ENCODE data around the gene IFT81. TPM values are rescaled to one million over a fixed set of nuclear protein-coding genes. Genes with fewer than 3 reads are reported as not detected.

Gene IFT81
- total and polyA plus RNA-seq, 2 donors (not counting 1 experiment from before 2014, with no cell fraction given), result 0.43 to 6.8 TPM

DNA sequence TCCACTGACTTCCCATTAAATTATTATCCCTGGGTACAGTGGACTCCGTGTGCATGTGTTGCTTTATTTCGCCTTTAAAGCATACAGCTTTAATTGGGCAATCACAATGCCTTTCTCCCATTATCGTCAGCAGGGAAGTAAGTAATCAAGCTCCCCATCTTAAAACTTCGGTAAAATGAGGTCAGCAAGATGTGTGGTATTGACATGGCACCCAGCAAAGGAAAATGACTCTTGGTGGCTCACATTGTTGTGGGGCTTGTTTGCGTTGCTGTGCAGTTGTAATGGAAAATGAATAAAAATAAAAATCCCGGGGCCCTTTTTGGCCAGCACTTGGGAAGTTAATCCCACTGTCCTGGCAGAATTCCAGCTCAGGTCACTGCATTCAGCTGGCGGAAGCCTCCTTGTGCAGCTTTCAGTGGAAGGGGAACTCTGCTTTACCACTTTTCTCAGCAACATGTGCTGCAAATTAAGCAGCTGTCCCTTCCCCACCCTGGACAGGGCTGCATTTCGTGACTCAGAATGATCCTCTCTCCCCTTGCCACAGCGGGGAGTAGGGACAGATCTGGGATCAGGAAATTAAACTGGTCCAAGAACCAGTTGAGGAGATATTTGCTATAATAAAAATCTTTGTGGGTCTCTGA is 142.9 kb downstream of the IFT81 start:
- Histone ChIP-seq H4K20me1 (ENCODE audit: control insufficient read depth, insufficient read depth, low read length, poor library complexity, severe bottlenecking) (no peaks in the 10 kb centered on the region), H3K79me2 (ENCODE audit: control insufficient read depth, insufficient read depth, low read length) (no peaks in the 10 kb centered on the region), H3K27me3 (replicated peaks in 1 of 4; ENCODE audit: control extremely low read depth in 1 of 4, control insufficient read depth in 3 of 4, insufficient read depth in 4 of 4, low read length in 3 of 4) (peaks cover 0 to 5% (median 2%) of the 10 kb centered on the region in 4 experiments), H3K27ac (ENCODE audit: low read length in 2 of 2) (no peak overlapping the region), H3K4me2 (replicated peaks; ENCODE audit: low read depth, low read length, poor library complexity, severe bottlenecking) (no peak overlapping the region), H3K9me3 (ENCODE audit: control extremely low read depth in 1 of 3, control insufficient read depth in 2 of 3, insufficient read depth in 1 of 3, low read length in 2 of 3) (no peaks in the 10 kb centered on the region), H3K36me3 (replicated peaks in 1 of 2; ENCODE audit: control extremely low read depth in 1 of 2, control insufficient read depth in 1 of 2, extremely low read depth in 1 of 2, insufficient read depth in 2 of 2, low read length in 1 of 2) (no peaks in the 10 kb centered on the region), H3K9ac (ENCODE audit: low read length) (no peak overlapping the region), H3K4me1 (ENCODE audit: control insufficient read depth in 2 of 2, insufficient read depth in 2 of 2, low read length in 2 of 2) (no peaks in the 10 kb centered on the region), H3K4me3 (ENCODE audit: control extremely low read depth in 1 of 5, extremely low read depth in 1 of 5, insufficient read depth in 1 of 5, low read depth in 2 of 5, low read length in 4 of 5) (no peak overlapping the region), H2AFZ (ENCODE audit: insufficient read depth, low read depth, low read length, poor library complexity, severe bottlenecking) (no peak overlapping the region)
- no peak overlapping the region for H3K27ac Mint-ChIP-seq
- H3K4me1 Mint-ChIP-seq, result no peaks in the 10 kb centered on the region
- intact Hi-C loops (cut with micrococcal nuclease), result no loop called here
- no peak for TF ChIP-seq EZH2 (IDR thresholded peaks at IDR 0.05; ENCODE audit: borderline replicate concordance, insufficient read depth, low read depth, low read length, poor library complexity, severe bottlenecking)
- TF ChIP-seq, protein P1, sequence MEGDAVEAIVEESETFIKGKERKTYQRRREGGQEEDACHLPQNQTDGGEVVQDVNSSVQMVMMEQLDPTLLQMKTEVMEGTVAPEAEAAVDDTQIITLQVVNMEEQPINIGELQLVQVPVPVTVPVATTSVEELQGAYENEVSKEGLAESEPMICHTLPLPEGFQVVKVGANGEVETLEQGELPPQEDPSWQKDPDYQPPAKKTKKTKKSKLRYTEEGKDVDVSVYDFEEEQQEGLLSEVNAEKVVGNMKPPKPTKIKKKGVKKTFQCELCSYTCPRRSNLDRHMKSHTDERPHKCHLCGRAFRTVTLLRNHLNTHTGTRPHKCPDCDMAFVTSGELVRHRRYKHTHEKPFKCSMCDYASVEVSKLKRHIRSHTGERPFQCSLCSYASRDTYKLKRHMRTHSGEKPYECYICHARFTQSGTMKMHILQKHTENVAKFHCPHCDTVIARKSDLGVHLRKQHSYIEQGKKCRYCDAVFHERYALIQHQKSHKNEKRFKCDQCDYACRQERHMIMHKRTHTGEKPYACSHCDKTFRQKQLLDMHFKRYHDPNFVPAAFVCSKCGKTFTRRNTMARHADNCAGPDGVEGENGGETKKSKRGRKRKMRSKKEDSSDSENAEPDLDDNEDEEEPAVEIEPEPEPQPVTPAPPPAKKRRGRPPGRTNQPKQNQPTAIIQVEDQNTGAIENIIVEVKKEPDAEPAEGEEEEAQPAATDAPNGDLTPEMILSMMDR (IDR thresholded peaks at IDR 0.05), result no peak
- no peaks in the 10 kb centered on the region for H3K9me3 Mint-ChIP-seq (ENCODE audit: insufficient read depth)
- POLR2A ChIA-PET, result no interaction called here
- 29% methylated on average over 3 of the region's 9 CpGs for WGBS (ENCODE audit: insufficient coverage)
- ATAC-seq (ENCODE audit: low read depth) (no peak), DNase-seq (no peak)
- no peak overlapping the region for H3K4me3 Mint-ChIP-seq
- H3K27me3 Mint-ChIP-seq, result peaks cover 22% of the 10 kb centered on the region
- CTCF ChIA-PET, result no interaction called here

Other genes with a start within 250 kb of the IFT81 start
- gene GLTP, start 243.8 kb upstream of the IFT81 start, total RNA-seq, result 21.9 and 24.9 TPM in 2 replicates
- gene GLTP, start 243.8 kb upstream of the IFT81 start, polyA plus RNA-seq, result 18.7 and 28.5 TPM in 2 replicates
- 29.4 and 35.8 TPM in 2 replicates for gene TCHP, start 224.1 kb upstream of the IFT81 start, total RNA-seq
- 13.4 and 16.4 TPM in 2 replicates for gene TCHP, start 224.1 kb upstream of the IFT81 start, polyA plus RNA-seq
- 163 and 177 TPM in 2 replicates for gene GIT2, start 128.0 kb upstream of the IFT81 start, total RNA-seq
- gene GIT2, start 128.0 kb upstream of the IFT81 start, polyA plus RNA-seq, result 75.2 and 83.5 TPM in 2 replicates
- 185 and 196 TPM in 2 replicates for gene ANKRD13A, start 124.9 kb upstream of the IFT81 start, total RNA-seq
- gene ANKRD13A, start 124.9 kb upstream of the IFT81 start, polyA plus RNA-seq, result 129 and 150 TPM in 2 replicates
- gene C12orf76, start 75.8 kb upstream of the IFT81 start, total RNA-seq, result 26.2 and 28.5 TPM in 2 replicates
- gene C12orf76, start 75.8 kb upstream of the IFT81 start, polyA plus RNA-seq, result 16.6 and 21.5 TPM in 2 replicates
- gene ATP2A2, start 156.9 kb downstream of the IFT81 start, total RNA-seq, result 68.2 and 73.1 TPM in 2 replicates
- 35.3 and 52.1 TPM in 2 replicates for gene ATP2A2, start 156.9 kb downstream of the IFT81 start, polyA plus RNA-seq

Measured in B cell (primary cell).